Ascending aorta (tissue), 2 donors: ENCODE measurements around the gene PSME3IP1. TPM values are rescaled to one million over a fixed set of nuclear protein-coding genes. Genes with fewer than 3 reads are reported as not detected.

Source experiments
- DNase-seq, 2 donors: peaks; one replicate each; pipeline ENCODE4 v3.0.0-alpha.2; 2019; ENCODE audit warnings: low spot score in 2 of 2
- H3K27ac ChIP-seq, 2 donors: fragments of 200-600 bp; sonication (generic); one replicate each; pipeline ENCODE4 v1.5.1; 2016 to 2017; ENCODE audit warnings: mild to moderate bottlenecking in 1 of 2
- H3K27me3 ChIP-seq: fragments of 200-600 bp; sonication (generic); one replicate; pipeline ENCODE4 v1.5.1; 2017
- H3K36me3 ChIP-seq, 2 donors: fragments of 200-600 bp; sonication (generic); one replicate each; pipeline ENCODE4 v1.5.1; 2016
- H3K4me1 ChIP-seq, 2 donors: fragments of 200-600 bp; sonication (generic); one replicate each; pipeline ENCODE4 v1.5.1; 2016 to 2017; ENCODE audit warnings: mild to moderate bottlenecking in 1 of 2
- H3K4me3 ChIP-seq, 2 donors: fragments of 200-600 bp; sonication (generic); one replicate each; pipeline ENCODE4 v1.5.1; 2016 to 2017; ENCODE audit warnings: mild to moderate bottlenecking in 1 of 2
- H3K9me3 ChIP-seq, 2 donors: fragments of 200-600 bp; sonication (generic); one replicate each; pipeline ENCODE4 v1.5.1; 2016
- CTCF ChIP-seq, 3 experiments: fragments of 200-600 bp in 2 of 3; fragments of 450-650 bp in 1 of 3; sonication (generic) in 2 of 3; IDR thresholded peaks; one replicate each; pipeline ENCODE4 v1.5.1; 2016 to 2019; ENCODE audit warnings: antibody characterized with exemption in 3 of 3, mild to moderate bottlenecking in 1 of 3, moderate library complexity in 1 of 3
- intact Hi-C: fragments of 100-400 bp; cut with DNase I; formaldehyde crosslinking; loops from one replicate; pipeline ENCODE4 v1.15.1; 2023
- total RNA-seq: library from RNA; depleted of rRNA; stranded (reverse); fragments of >200 nt; gene quantifications from one replicate; pipeline ENCODE4 v1.1.0, GENCODE V29; 2016

The PSME3IP1 gene
- total RNA-seq, 1 donor from 2014 or later: 32.6 TPM

GRCh38 chr16:57178793-57179212 lies 7.0 kb downstream of the PSME3IP1 start:
- H3K27ac ChIP-seq: no peak overlapping the region
- H3K9me3 ChIP-seq: no peaks in the 10 kb centered on the region
- H3K4me3 ChIP-seq: no peak overlapping the region
- H3K36me3 ChIP-seq: peaks cover 0 to 3% of the 10 kb centered on the region in 2 donors
- no peaks in the 10 kb centered on the region for H3K4me1 ChIP-seq
- TF ChIP-seq CTCF (IDR thresholded peaks at IDR 0.05): no peak
- H3K27me3 ChIP-seq: no peaks in the 10 kb centered on the region
- intact Hi-C loops: no loop called here
- DNase-seq: no peak

- Histone ChIP-seq H3K4me3 (no peak overlapping the region), H3K27ac (no peak overlapping the region), H3K27me3 (no peaks in the 10 kb centered on the region), H3K36me3 (peaks cover under 1 to 9% of the 10 kb centered on the region in 2 donors), H3K4me1 (no peaks in the 10 kb centered on the region), H3K9me3 (no peaks in the 10 kb centered on the region)
- no peak for DNase-seq
- intact Hi-C loops: no loop called here
- TF ChIP-seq CTCF (IDR thresholded peaks at IDR 0.05): no peak
Measured at GRCh38 chr16:57178196-57178595, 7.6 kb downstream of the PSME3IP1 start.

- intact Hi-C loops: no loop called here
- TF ChIP-seq CTCF (IDR thresholded peaks at IDR 0.05): no peak
- H3K4me1 ChIP-seq: no peaks in the 10 kb centered on the region
- DNase-seq: no peak
- H3K27me3 ChIP-seq: no peaks in the 10 kb centered on the region
- no peak overlapping the region for H3K4me3 ChIP-seq
- no peaks in the 10 kb centered on the region for H3K9me3 ChIP-seq
- H3K36me3 ChIP-seq: peaks cover 21 to 32% of the 10 kb centered on the region in 2 donors
- H3K27ac ChIP-seq: no peak overlapping the region
Measured at GRCh38 chr16:57175896-57176295, 9.9 kb downstream of the PSME3IP1 start.

DNA sequence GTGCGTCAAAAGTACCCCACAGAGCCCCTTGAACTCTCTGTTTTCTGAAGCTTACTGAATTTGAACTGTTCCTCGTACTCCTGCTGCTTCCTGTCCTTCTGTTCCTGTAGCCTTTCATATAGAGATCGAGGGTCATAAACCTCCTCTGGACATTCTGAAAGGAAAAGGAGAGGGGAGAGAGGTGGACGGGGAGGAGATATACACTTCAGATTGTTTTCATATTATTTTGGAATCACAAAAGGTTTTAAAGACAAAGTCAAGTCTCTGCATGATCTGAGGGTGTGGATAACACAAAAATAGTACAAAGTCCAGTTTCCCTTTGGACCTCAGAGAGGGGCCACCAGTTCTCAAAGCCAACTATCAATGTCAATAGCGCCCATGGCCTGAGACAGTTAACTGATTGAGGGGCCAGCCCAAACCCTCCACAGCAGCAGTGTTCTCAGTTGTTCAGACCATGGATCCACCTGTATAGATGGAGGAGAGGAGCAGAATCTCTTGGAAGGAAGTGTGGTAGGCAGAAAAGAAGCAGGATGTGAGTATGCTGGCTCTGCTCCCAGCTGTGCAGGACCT lies 13.0 kb downstream of the PSME3IP1 start:
- Histone ChIP-seq H3K9me3 (no peaks in the 10 kb centered on the region), H3K27ac (no peak overlapping the region), H3K36me3 (peaks cover 27 to 49% of the 10 kb centered on the region in 2 donors), H3K27me3 (no peaks in the 10 kb centered on the region), H3K4me3 (no peak overlapping the region), H3K4me1 (no peaks in the 10 kb centered on the region)
- no peak for DNase-seq
- no peak for TF ChIP-seq CTCF (IDR thresholded peaks at IDR 0.05)
- intact Hi-C loops: no loop called here

DNA sequence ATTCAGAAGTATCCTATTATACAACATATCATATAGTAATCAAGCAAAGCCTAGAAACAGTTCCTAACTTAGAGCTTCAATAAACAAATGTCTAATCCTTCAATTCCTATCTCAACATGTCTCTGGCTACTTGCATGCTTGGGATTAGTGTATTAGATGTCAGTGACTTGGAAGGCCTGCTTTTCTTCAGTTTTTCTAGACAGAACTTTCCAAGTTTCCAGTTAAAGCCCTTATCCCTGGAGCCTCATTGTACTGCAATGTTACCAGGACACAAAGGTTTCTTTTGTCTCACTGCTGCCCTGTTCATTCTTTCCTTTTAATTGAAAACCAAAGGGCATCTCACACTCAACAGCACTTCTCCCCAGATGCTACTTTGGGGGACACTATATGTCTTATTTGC lies 16.5 kb downstream of the PSME3IP1 start:
- intact Hi-C loops: loop anchor here (2.0 kb wide), 1 partner anchor 303 kb away; no protein-coding TSS in a partner anchor
- peaks cover 37 to 75% of the 10 kb centered on the region in 2 donors for H3K36me3 ChIP-seq

More for the DNA sequence above, 16.5 kb downstream of the PSME3IP1 start:
- no peaks in the 10 kb centered on the region for H3K9me3 ChIP-seq
- H3K27me3 ChIP-seq: no peaks in the 10 kb centered on the region
- H3K4me1 ChIP-seq: no peaks in the 10 kb centered on the region
- TF ChIP-seq CTCF (IDR thresholded peaks at IDR 0.05): no peak
- no peak overlapping the region for H3K4me3 ChIP-seq
- no peak for DNase-seq
- H3K27ac ChIP-seq: no peak overlapping the region
